Mucosa of rectum (tissue), 2 donors: ENCODE measurements around the gene TMEFF2.
"Not testable (repeated sequence)": the region's sequence is repeated elsewhere in the genome, so short reads cannot be mapped to it uniquely, and the experiment has no call there.

Experiments used
- H3K27ac ChIP-seq, 2 donors: one replicate each; pipeline ENCODE4 v1.7.0; 2013; ENCODE audit warnings: inconsistent platforms in 2 of 2, low read depth in 2 of 2, low read length in 2 of 2
- H3K27me3 ChIP-seq, 2 donors: one replicate each; pipeline ENCODE4 v1.7.0; 2013; ENCODE audit warnings: low read length in 2 of 2; ENCODE audit not compliant: control insufficient read depth in 2 of 2, insufficient read depth in 2 of 2
- H3K36me3 ChIP-seq, 2 donors: one replicate each; pipeline ENCODE4 v1.7.0; 2013; ENCODE audit warnings: low read length in 2 of 2; ENCODE audit not compliant: control insufficient read depth in 2 of 2, insufficient read depth in 2 of 2
- H3K4me1 ChIP-seq, 2 donors: one replicate each; pipeline ENCODE4 v1.7.0; 2013; ENCODE audit warnings: low read length in 2 of 2, mild to moderate bottlenecking in 1 of 2; ENCODE audit not compliant: control insufficient read depth in 2 of 2, insufficient read depth in 2 of 2
- H3K4me3 ChIP-seq, 2 donors: one replicate each; pipeline ENCODE4 v1.7.0; 2013; ENCODE audit warnings: low read length in 2 of 2
- H3K9ac ChIP-seq, 2 donors: one replicate each; pipeline ENCODE4 v1.7.0; 2013; ENCODE audit warnings: low read length in 2 of 2, low read depth in 1 of 2, mild to moderate bottlenecking in 1 of 2
- H3K9me3 ChIP-seq, 2 donors: one replicate each; pipeline ENCODE4 v1.7.0; 2013; ENCODE audit warnings: low read length in 2 of 2; ENCODE audit not compliant: control insufficient read depth in 2 of 2
- donor health status: healthy.
- donor health status: Normal muscosa, but diverticular disease.

TMEFF2 gene

GRCh38 chr2:192132604-192133003, 62.1 kb downstream of the TMEFF2 start:
- not testable (repeated sequence) for H3K27me3 ChIP-seq, H3K9me3 ChIP-seq, H3K36me3 ChIP-seq, H3K4me1 ChIP-seq, H3K27ac ChIP-seq, H3K4me3 ChIP-seq, H3K9ac ChIP-seq

- H3K9me3 ChIP-seq, H3K27ac ChIP-seq, H3K9ac ChIP-seq, H3K4me3 ChIP-seq, H3K27me3 ChIP-seq, H3K36me3 ChIP-seq, H3K4me1 ChIP-seq: not testable (repeated sequence)
Measured at GRCh38 chr2:192130312-192130711, 64.4 kb downstream of the TMEFF2 start.

- H3K27me3 ChIP-seq, result no peaks in the 10 kb centered on the region
- H3K4me1 ChIP-seq, result no peaks in the 10 kb centered on the region
- H3K9me3 ChIP-seq, result no peaks in the 10 kb centered on the region
- H3K27ac ChIP-seq, result no peak overlapping the region
- H3K9ac ChIP-seq, result no peak overlapping the region
- no peak overlapping the region for H3K4me3 ChIP-seq
- H3K36me3 ChIP-seq, result no peaks in the 10 kb centered on the region
Measured at GRCh38 chr2:192128655-192129054, 66.1 kb downstream of the TMEFF2 start.

- Histone ChIP-seq H3K36me3 (no peaks in the 10 kb centered on the region), H3K27me3 (no peaks in the 10 kb centered on the region), H3K4me1 (no peaks in the 10 kb centered on the region), H3K9me3 (no peaks in the 10 kb centered on the region), H3K9ac (no peak overlapping the region), H3K4me3 (no peak overlapping the region), H3K27ac (no peak overlapping the region)
Measured at GRCh38 chr2:192127434-192127833, 67.3 kb downstream of the TMEFF2 start.

- Histone ChIP-seq H3K9me3 (no peaks in the 10 kb centered on the region), H3K4me1 (no peaks in the 10 kb centered on the region), H3K4me3 (no peak overlapping the region), H3K36me3 (no peaks in the 10 kb centered on the region), H3K27me3 (no peaks in the 10 kb centered on the region), H3K27ac (no peak overlapping the region), H3K9ac (no peak overlapping the region)
Measured at GRCh38 chr2:192126912-192127311, 67.8 kb downstream of the TMEFF2 start.

- no peak overlapping the region for H3K27ac ChIP-seq
- no peak overlapping the region for H3K4me3 ChIP-seq
- no peak overlapping the region for H3K9ac ChIP-seq
- H3K9me3 ChIP-seq, result no peaks in the 10 kb centered on the region
- H3K27me3 ChIP-seq, result no peaks in the 10 kb centered on the region
- H3K36me3 ChIP-seq, result no peaks in the 10 kb centered on the region
- no peaks in the 10 kb centered on the region for H3K4me1 ChIP-seq
Measured at GRCh38 chr2:192126426-192126825, 68.3 kb downstream of the TMEFF2 start.

- no peaks in the 10 kb centered on the region for H3K9me3 ChIP-seq
- no peaks in the 10 kb centered on the region for H3K36me3 ChIP-seq
- no peak overlapping the region for H3K9ac ChIP-seq
- no peaks in the 10 kb centered on the region for H3K4me1 ChIP-seq
- no peaks in the 10 kb centered on the region for H3K27me3 ChIP-seq
- no peak overlapping the region for H3K4me3 ChIP-seq
- H3K27ac ChIP-seq, result no peak overlapping the region
Measured at GRCh38 chr2:192124571-192124970, 70.2 kb downstream of the TMEFF2 start.

GRCh38 chr2:192123847-192124246, 70.9 kb downstream of the TMEFF2 start:
- Histone ChIP-seq H3K9ac (no peak overlapping the region), H3K27me3 (no peaks in the 10 kb centered on the region), H3K9me3 (no peaks in the 10 kb centered on the region), H3K4me3 (no peak overlapping the region), H3K36me3 (no peaks in the 10 kb centered on the region), H3K4me1 (no peaks in the 10 kb centered on the region), H3K27ac (no peak overlapping the region)

- Histone ChIP-seq H3K27me3 (no peaks in the 10 kb centered on the region), H3K27ac (no peak overlapping the region), H3K9ac (no peak overlapping the region), H3K4me1 (no peaks in the 10 kb centered on the region), H3K9me3 (no peaks in the 10 kb centered on the region), H3K4me3 (no peak overlapping the region), H3K36me3 (no peaks in the 10 kb centered on the region)
Measured at GRCh38 chr2:192122946-192123345, 71.8 kb downstream of the TMEFF2 start.

- Histone ChIP-seq H3K9ac (no peak overlapping the region), H3K36me3 (no peaks in the 10 kb centered on the region), H3K27ac (no peak overlapping the region), H3K4me1 (no peaks in the 10 kb centered on the region), H3K9me3 (no peaks in the 10 kb centered on the region), H3K27me3 (no peaks in the 10 kb centered on the region), H3K4me3 (no peak overlapping the region)
Measured at GRCh38 chr2:192122141-192122540, 72.6 kb downstream of the TMEFF2 start.

- Histone ChIP-seq H3K27me3 (no peaks in the 10 kb centered on the region), H3K4me1 (no peaks in the 10 kb centered on the region), H3K36me3 (no peaks in the 10 kb centered on the region), H3K27ac (no peak overlapping the region), H3K9ac (no peak overlapping the region), H3K4me3 (no peak overlapping the region), H3K9me3 (no peaks in the 10 kb centered on the region)
Measured at GRCh38 chr2:192119536-192119935, 75.2 kb downstream of the TMEFF2 start.
